HG03159 (cell line): ENCODE results near the gene GLI1.
"Not testable (repeated sequence)": the region's sequence is repeated elsewhere in the genome, so short reads cannot be mapped to it uniquely, and the experiment has no call there.

Source experiments
- ATAC-seq: cut with Tn5 transposase; IDR thresholded peaks from one replicate; pipeline ENCODE4 v1.9.1; 2021; ENCODE audit warnings: mild to moderate bottlenecking, moderate library complexity; ENCODE audit not compliant: unreplicated experiment

The GLI1 gene

GRCh38 chr12:57459750-57460467 lies at the start of gene GLI1:
TSS of gene GLI1 (plus strand) at chr12:57459785. CDS start at chr12:57463692, 3,907 bp downstream.
- ATAC-seq, result no peak

GRCh38 chr12:57410534-57410933 lies 49.1 kb upstream of the GLI1 start:
- no peak for ATAC-seq

- not testable (repeated sequence) for ATAC-seq
Measured at GRCh38 chr12:57414160-57414559, 45.4 kb upstream of the GLI1 start.

- ATAC-seq, result no peak
Measured at GRCh38 chr12:57415088-57415487, 44.5 kb upstream of the GLI1 start.

- ATAC-seq, result no peak
Measured at GRCh38 chr12:57416039-57416996, 43.3 kb upstream of the GLI1 start.

- no peak for ATAC-seq
Measured at GRCh38 chr12:57418255-57418654, 41.3 kb upstream of the GLI1 start.

GRCh38 chr12:57419495-57419894 lies 40.1 kb upstream of the GLI1 start:
- no peak for ATAC-seq

GRCh38 chr12:57420482-57420881 lies 39.1 kb upstream of the GLI1 start:
- ATAC-seq, result no peak

GRCh38 chr12:57426948-57427347 lies 32.6 kb upstream of the GLI1 start:
- ATAC-seq, result not testable (repeated sequence)

- ATAC-seq, result no peak
Measured at GRCh38 chr12:57428965-57429364, 30.6 kb upstream of the GLI1 start.

- no peak for ATAC-seq
Measured at GRCh38 chr12:57429473-57430111, 30.0 kb upstream of the GLI1 start.

GRCh38 chr12:57430112-57430930 lies 29.3 kb upstream of the GLI1 start:
- ATAC-seq, result peak; percentile 43

- peak; percentile 95 for ATAC-seq
Measured at GRCh38 chr12:57430931-57431566, 28.5 kb upstream of the GLI1 start, which contains the start of gene R3HDM2. TSS of gene R3HDM2 (minus strand) at chr12:57431043. CDS start at chr12:57310428, 120,615 bp downstream.

- ATAC-seq, result no peak
Measured at GRCh38 chr12:57431654-57432188, 27.9 kb upstream of the GLI1 start.

- ATAC-seq, result no peak
Measured at GRCh38 chr12:57433370-57433769, 26.2 kb upstream of the GLI1 start.

GRCh38 chr12:57434517-57435223 lies 24.9 kb upstream of the GLI1 start, which contains the start of gene INHBC:
TSS of gene INHBC (plus strand) at chr12:57434784. CDS start at chr12:57434887, 103 bp downstream.
- no peak for ATAC-seq

- ATAC-seq, result no peak
Measured at GRCh38 chr12:57435293-57435692, 24.3 kb upstream of the GLI1 start.

- no peak for ATAC-seq
Measured at GRCh38 chr12:57438400-57438799, 21.2 kb upstream of the GLI1 start.

GRCh38 chr12:57439762-57440266 lies 19.8 kb upstream of the GLI1 start:
- ATAC-seq, result no peak
